GM19372 (cell line): ENCODE measurements around the gene ZNF491.
A peak's percentile ranks its signal among the peaks of the same experiment; 100 is the strongest.
"Not testable (repeated sequence)": the region's sequence is repeated elsewhere in the genome, so short reads cannot be mapped to it uniquely, and the experiment has no call there.

Experiments used
- ATAC-seq: cut with Tn5 transposase; IDR thresholded peaks from one replicate; pipeline ENCODE4 v1.9.1; 2021; ENCODE audit warnings: mild to moderate bottlenecking, low read depth, moderate library complexity; ENCODE audit not compliant: unreplicated experiment

The ZNF491 gene

GRCh38 chr19:11798391-11799330, at the start of gene ZNF491:
Gene ZNF491, plus strand, starts transcription at chr19:11798523. Its CDS starts 7,431 bp downstream, at chr19:11805954.
- peak; percentile 85 for ATAC-seq

- no peak for ATAC-seq
Measured at GRCh38 chr19:11749751-11750150, 48.6 kb upstream of the ZNF491 start.

- no peak for ATAC-seq
Measured at GRCh38 chr19:11752244-11752736, 46.0 kb upstream of the ZNF491 start.

GRCh38 chr19:11754663-11755062, 43.7 kb upstream of the ZNF491 start:
- no peak for ATAC-seq

GRCh38 chr19:11756965-11757364, 41.4 kb upstream of the ZNF491 start:
- no peak for ATAC-seq

- ATAC-seq: no peak
Measured at GRCh38 chr19:11759805-11760204, 38.5 kb upstream of the ZNF491 start.

GRCh38 chr19:11763117-11763516, 35.2 kb upstream of the ZNF491 start:
- ATAC-seq: no peak

- ATAC-seq: no peak
Measured at GRCh38 chr19:11763611-11764010, 34.7 kb upstream of the ZNF491 start.

GRCh38 chr19:11766597-11767591, 31.4 kb upstream of the ZNF491 start, which contains the start of gene ZNF441:
Gene ZNF441, plus strand, starts transcription at chr19:11767000. Its CDS starts 194 bp downstream, at chr19:11767194.
- ATAC-seq: peak; percentile 94

GRCh38 chr19:11767633-11768133, 30.6 kb upstream of the ZNF491 start:
- peak; percentile 22 for ATAC-seq

- no peak for ATAC-seq
Measured at GRCh38 chr19:11769995-11770394, 28.3 kb upstream of the ZNF491 start.

- ATAC-seq: not testable (repeated sequence)
Measured at GRCh38 chr19:11771520-11771919, 26.8 kb upstream of the ZNF491 start.

GRCh38 chr19:11776669-11777068, 21.7 kb upstream of the ZNF491 start:
- not testable (repeated sequence) for ATAC-seq

- ATAC-seq: no peak
Measured at GRCh38 chr19:11780431-11781020, 17.8 kb upstream of the ZNF491 start.

- ATAC-seq: no peak
Measured at GRCh38 chr19:11781295-11782057, 16.8 kb upstream of the ZNF491 start.

GRCh38 chr19:11783767-11784166, 14.6 kb upstream of the ZNF491 start:
- ATAC-seq: no peak

- no peak for ATAC-seq
Measured at GRCh38 chr19:11784356-11784755, 14.0 kb upstream of the ZNF491 start.

- ATAC-seq: no peak
Measured at GRCh38 chr19:11787536-11787935, 10.8 kb upstream of the ZNF491 start.

GRCh38 chr19:11792942-11793341, 5.4 kb upstream of the ZNF491 start:
- no peak for ATAC-seq
